ENCODE results near the gene OTUB2.

DNA sequence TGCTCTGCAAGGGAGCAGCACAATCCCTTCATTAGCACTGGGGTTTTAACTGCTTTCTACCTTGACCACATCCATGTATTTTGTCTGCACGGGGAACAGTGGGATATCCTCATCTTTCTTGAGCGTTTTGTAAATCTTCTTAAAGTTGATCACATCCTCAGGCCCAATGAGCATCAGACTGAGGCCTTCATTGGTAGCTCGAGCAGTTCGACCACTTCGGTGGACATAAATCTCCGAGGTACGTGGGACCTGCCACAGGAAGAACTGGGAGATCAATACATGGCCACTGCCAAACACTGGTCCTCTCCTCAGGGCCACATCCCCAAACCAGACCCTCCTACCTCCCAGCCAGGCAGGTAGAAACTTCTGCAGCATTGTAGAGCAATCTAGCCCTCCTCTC is 28.8 kb downstream of the OTUB2 start:
- TF ChIP-seq, protein P1, sequence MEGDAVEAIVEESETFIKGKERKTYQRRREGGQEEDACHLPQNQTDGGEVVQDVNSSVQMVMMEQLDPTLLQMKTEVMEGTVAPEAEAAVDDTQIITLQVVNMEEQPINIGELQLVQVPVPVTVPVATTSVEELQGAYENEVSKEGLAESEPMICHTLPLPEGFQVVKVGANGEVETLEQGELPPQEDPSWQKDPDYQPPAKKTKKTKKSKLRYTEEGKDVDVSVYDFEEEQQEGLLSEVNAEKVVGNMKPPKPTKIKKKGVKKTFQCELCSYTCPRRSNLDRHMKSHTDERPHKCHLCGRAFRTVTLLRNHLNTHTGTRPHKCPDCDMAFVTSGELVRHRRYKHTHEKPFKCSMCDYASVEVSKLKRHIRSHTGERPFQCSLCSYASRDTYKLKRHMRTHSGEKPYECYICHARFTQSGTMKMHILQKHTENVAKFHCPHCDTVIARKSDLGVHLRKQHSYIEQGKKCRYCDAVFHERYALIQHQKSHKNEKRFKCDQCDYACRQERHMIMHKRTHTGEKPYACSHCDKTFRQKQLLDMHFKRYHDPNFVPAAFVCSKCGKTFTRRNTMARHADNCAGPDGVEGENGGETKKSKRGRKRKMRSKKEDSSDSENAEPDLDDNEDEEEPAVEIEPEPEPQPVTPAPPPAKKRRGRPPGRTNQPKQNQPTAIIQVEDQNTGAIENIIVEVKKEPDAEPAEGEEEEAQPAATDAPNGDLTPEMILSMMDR (conservative IDR thresholded peaks at IDR 0.05; ENCODE audit: low read depth, low read length) = no peak
- TF ChIP-seq EZH2 (IDR thresholded peaks at IDR 0.05; ENCODE audit: low read length, unreplicated experiment) = no peak

Measured in PC-3 (cell line).